Measurements from ENCODE around the gene TRRAP.

The TRRAP gene

GRCh38 chr7:99024066-99024465 is 145.7 kb downstream of the TRRAP start:
- Histone ChIP-seq H3K27me3 (replicated peaks) (no peaks in the 10 kb centered on the region), H3K4me3 (ENCODE audit: low read depth, low read length) (no peak overlapping the region), H3K27ac (no peak overlapping the region), H3K36me3 (replicated peaks) (peaks cover 9% of the 10 kb centered on the region)
- no peak for DNase-seq
- in situ Hi-C loops (cut with HindIII; ENCODE audit: low pct_ligation_motif_present, low sequenced_read_pairs), result loop anchor here (25.0 kb wide), 1 partner anchor 288 kb away; no protein-coding TSS in a partner anchor
- TF ChIP-seq CTCF (IDR thresholded peaks at IDR 0.05; ENCODE audit: low read depth, low read length, missing control alignments), result no peak

- no peak overlapping the region for H3K4me3 ChIP-seq (ENCODE audit: low read depth, low read length)
- H3K27me3 ChIP-seq (replicated peaks), result no peaks in the 10 kb centered on the region
- no peak overlapping the region for H3K27ac ChIP-seq
- in situ Hi-C loops (cut with HindIII; ENCODE audit: low pct_ligation_motif_present, low sequenced_read_pairs), result no loop called here
- peaks cover 36% of the 10 kb centered on the region for H3K36me3 ChIP-seq (replicated peaks)
- peak; percentile 44 for DNase-seq
- TF ChIP-seq CTCF (IDR thresholded peaks at IDR 0.05; ENCODE audit: low read depth, low read length, missing control alignments), result no peak
Measured at GRCh38 chr7:99027241-99027640, 148.9 kb downstream of the TRRAP start.

GRCh38 chr7:99027841-99028240 is 149.5 kb downstream of the TRRAP start:
- Histone ChIP-seq H3K27me3 (replicated peaks) (no peaks in the 10 kb centered on the region), H3K27ac (no peak overlapping the region), H3K4me3 (ENCODE audit: low read depth, low read length) (no peak overlapping the region), H3K36me3 (replicated peaks) (peaks cover 38% of the 10 kb centered on the region)
- in situ Hi-C loops (cut with HindIII; ENCODE audit: low pct_ligation_motif_present, low sequenced_read_pairs), result no loop called here
- no peak for DNase-seq
- TF ChIP-seq CTCF (IDR thresholded peaks at IDR 0.05; ENCODE audit: low read depth, low read length, missing control alignments), result no peak

- no peak for TF ChIP-seq CTCF (IDR thresholded peaks at IDR 0.05; ENCODE audit: low read depth, low read length, missing control alignments)
- H3K27me3 ChIP-seq (replicated peaks), result no peaks in the 10 kb centered on the region
- H3K27ac ChIP-seq, result no peak overlapping the region
- DNase-seq, result no peak
- H3K4me3 ChIP-seq (ENCODE audit: low read depth, low read length), result no peak overlapping the region
- peaks cover 44% of the 10 kb centered on the region for H3K36me3 ChIP-seq (replicated peaks)
- in situ Hi-C loops (cut with HindIII; ENCODE audit: low pct_ligation_motif_present, low sequenced_read_pairs), result no loop called here
Measured at GRCh38 chr7:99028261-99028973, 150.1 kb downstream of the TRRAP start.

GRCh38 chr7:99029466-99030435 is 151.4 kb downstream of the TRRAP start:
- Histone ChIP-seq H3K27me3 (replicated peaks) (no peaks in the 10 kb centered on the region), H3K27ac (no peak overlapping the region), H3K4me3 (ENCODE audit: low read depth, low read length) (no peak overlapping the region), H3K36me3 (replicated peaks) (peaks cover 57% of the 10 kb centered on the region)
- in situ Hi-C loops (cut with HindIII; ENCODE audit: low pct_ligation_motif_present, low sequenced_read_pairs), result no loop called here
- no peak for DNase-seq
- no peak for TF ChIP-seq CTCF (IDR thresholded peaks at IDR 0.05; ENCODE audit: low read depth, low read length, missing control alignments)
